Measurements from ENCODE around the gene ZNF74. TPM values are rescaled to one million over a fixed set of nuclear protein-coding genes. Genes with fewer than 3 reads are reported as not detected.

The ZNF74 gene
- total and polyA plus RNA-seq, 10 of the 15 experiments (the other 5 are each of a cell fraction or from before 2014, with no cell fraction given) = 0.37 to 9.3 (median 5.1) TPM

- no peaks in the 10 kb centered on the region for H3K4me1 ChIP-seq (ENCODE audit: control insufficient read depth, insufficient read depth, low read length)
- DNase-seq (ENCODE audit: low read depth, low spot score) (no peak), FAIRE-seq (no peak), ATAC-seq (no peak)
- POLR2A ChIA-PET = no interaction called here
- H3K27ac ChIP-seq (ENCODE audit: control insufficient read depth, insufficient read depth) = no peak overlapping the region
- SMC1A ChIA-PET (ENCODE audit: uncharacterized antibody, unreplicated experiment) = no interaction called here
- no peaks in the 10 kb centered on the region; the same call in 2 of the 3 replicates for H3K9me3 ChIP-seq (replicated peaks; ENCODE audit: control insufficient read depth, insufficient read depth, low read length)
- no TSS peak for BruUV-seq (replicated peaks)
- CTCF ChIA-PET = interaction anchor here (0.9 to 1.4 kb wide), 2 partner anchors 9 to 176 kb away, joined by 3 read pairs; no protein-coding TSS in a partner anchor
- no peak overlapping the region for H3K9ac ChIP-seq (ENCODE audit: control insufficient read depth, insufficient read depth, low read length)
- H3K27me3 ChIP-seq (replicated peaks in 1 of 2; ENCODE audit: control insufficient read depth in 2 of 2, insufficient read depth in 2 of 2, low read length in 1 of 2) = peaks cover 0 to 3% of the 10 kb centered on the region in 2 experiments; a peak in 1 of 4 replicates
- in situ Hi-C loops (cut with MboI) (no loop called here), intact Hi-C loops (cut with micrococcal nuclease; ENCODE audit: unreplicated experiment) (no loop called here)
- no peak overlapping the region for H3K4me2 ChIP-seq (ENCODE audit: control insufficient read depth, insufficient read depth)
- no peaks in the 10 kb centered on the region for H4K20me1 ChIP-seq (ENCODE audit: control insufficient read depth, insufficient read depth)
- no peak for TF ChIP-seq ATF2 (IDR thresholded peaks at IDR 0.05; ENCODE audit: low read length)
- no peak for TF ChIP-seq ESRRA (IDR thresholded peaks at IDR 0.05; ENCODE audit: low read length)
- no peak for TF ChIP-seq SREBF1 (IDR thresholded peaks at IDR 0.05; ENCODE audit: low read length)
- H3K79me2 ChIP-seq (ENCODE audit: control insufficient read depth, insufficient read depth, low read length) = no peaks in the 10 kb centered on the region
- H2AFZ ChIP-seq (ENCODE audit: control insufficient read depth, low read depth, low read length) = no peak overlapping the region
- RAD21 ChIA-PET (ENCODE audit: unreplicated experiment) = no interaction called here
- no peaks in the 10 kb centered on the region for H3K36me3 ChIP-seq (ENCODE audit: control insufficient read depth in 2 of 2, insufficient read depth in 2 of 2, low read length in 1 of 2)
- no peak overlapping the region for H3K4me3 ChIP-seq
These were observed 5.8 kb upstream of the ZNF74 start for GRCh38 chr22:20388200-20388599.

- Histone ChIP-seq H3K9me3 (replicated peaks; ENCODE audit: control insufficient read depth, insufficient read depth, low read length) (no peaks in the 10 kb centered on the region; the same call in 2 of the 3 replicates), H3K27me3 (replicated peaks in 1 of 2; ENCODE audit: control insufficient read depth in 2 of 2, insufficient read depth in 2 of 2, low read length in 1 of 2) (no peaks in the 10 kb centered on the region), H4K20me1 (ENCODE audit: control insufficient read depth, insufficient read depth) (no peaks in the 10 kb centered on the region), H3K36me3 (ENCODE audit: control insufficient read depth in 2 of 2, insufficient read depth in 2 of 2, low read length in 1 of 2) (no peaks in the 10 kb centered on the region), H3K4me1 (ENCODE audit: control insufficient read depth, insufficient read depth, low read length) (no peaks in the 10 kb centered on the region), H3K9ac (ENCODE audit: control insufficient read depth, insufficient read depth, low read length) (no peak overlapping the region), H3K27ac (ENCODE audit: control insufficient read depth, insufficient read depth) (no peak overlapping the region), H3K4me3 (no peak overlapping the region), H3K79me2 (ENCODE audit: control insufficient read depth, insufficient read depth, low read length) (no peaks in the 10 kb centered on the region), H3K4me2 (ENCODE audit: control insufficient read depth, insufficient read depth) (no peak overlapping the region), H2AFZ (ENCODE audit: control insufficient read depth, low read depth, low read length) (no peak overlapping the region)
- SMC1A ChIA-PET (ENCODE audit: uncharacterized antibody, unreplicated experiment) = no interaction called here
- BruUV-seq (replicated peaks) = no TSS peak
- intact Hi-C loops (cut with micrococcal nuclease; ENCODE audit: unreplicated experiment) (no loop called here), in situ Hi-C loops (cut with MboI) (no loop called here)
- DNase-seq (ENCODE audit: low read depth, low spot score) (no peak), FAIRE-seq (no peak), ATAC-seq (no peak)
- CTCF ChIA-PET = interaction anchor here (1.4 kb wide), 1 partner anchor 175 kb away, joined by 3 read pairs; no protein-coding TSS in a partner anchor
- 66% methylated on average over 6 of the region's 6 CpGs for WGBS (ENCODE audit: insufficient coverage, insufficient replicate concordance, low lambda C conversion rate, missing lambda C conversion rate)
- RAD21 ChIA-PET (ENCODE audit: unreplicated experiment) = no interaction called here
- POLR2A ChIA-PET = no interaction called here
- TF ChIP-seq ZNF217 (IDR thresholded peaks at IDR 0.05) (no peak), MLLT1 (IDR thresholded peaks at IDR 0.05) (no peak), CBX5 (IDR thresholded peaks at IDR 0.05; ENCODE audit: low read depth) (no peak), USF1 (IDR thresholded peaks at IDR 0.05; ENCODE audit: borderline replicate concordance, extremely low read length, insufficient read depth, low read depth, low read length) (no peak), MEF2B (IDR thresholded peaks at IDR 0.05; ENCODE audit: partially characterized antibody, poor library complexity, severe bottlenecking) (no peak), RAD51 (IDR thresholded peaks at IDR 0.05) (no peak), HDAC2 (IDR thresholded peaks at IDR 0.05) (no peak), EGR1 (IDR thresholded peaks at IDR 0.05; ENCODE audit: borderline replicate concordance in 1 of 2, low read depth in 2 of 2, low read length in 2 of 2) (no peak), E4F1 (IDR thresholded peaks at IDR 0.05; ENCODE audit: borderline replicate concordance, partially characterized antibody) (no peak)
These were observed 4.7 kb upstream of the ZNF74 start for GRCh38 chr22:20389288-20389687.
